Neural cell (in vitro differentiated cells): ENCODE data around the gene PLXNC1. TPM values are rescaled to one million over a fixed set of nuclear protein-coding genes. Genes with fewer than 3 reads are reported as not detected.

Source experiments
- H2AFZ ChIP-seq: fragments of 200-600, 300-800 bp; sonication (generic), shearing (Covaris generic); 2 replicates; pipeline ENCODE4 v1.6.0; 2014; ENCODE audit warnings: low read depth, mild to moderate bottlenecking, antibody characterized with exemption, low read length, moderate library complexity
- H3F3A ChIP-seq: fragments of 200-600 bp; shearing (Covaris generic); 2 replicates; pipeline ENCODE4 v1.6.1; 2016; ENCODE audit warnings: mild to moderate bottlenecking, moderate library complexity, mixed read lengths, antibody characterized with exemption, low read length; ENCODE audit not compliant: insufficient read depth, poor library complexity, severe bottlenecking
- H3K27ac ChIP-seq: fragments of 200-600, 300-800 bp; sonication (generic), shearing (Covaris generic); 2 replicates; pipeline ENCODE4 v1.5.1; 2014; ENCODE audit warnings: mild to moderate bottlenecking, low read length, moderate library complexity
- H3K27me3 ChIP-seq: fragments of 300-800, 200-600 bp; sonication (generic), shearing (Covaris generic); 2 replicates; pipeline ENCODE4 v1.6.0; 2014; ENCODE audit warnings: mild to moderate bottlenecking, low read depth, low read length, moderate library complexity; ENCODE audit not compliant: insufficient read depth
- H3K36me3 ChIP-seq: fragments of 300-800, 200-600 bp; sonication (generic), shearing (Covaris generic); 2 replicates; pipeline ENCODE4 v1.5.1; 2014; ENCODE audit warnings: mild to moderate bottlenecking, antibody characterized with exemption, low read length, moderate library complexity; ENCODE audit not compliant: insufficient read depth
- H3K4me2 ChIP-seq: fragments of 300-800, 200-600 bp; sonication (generic), shearing (Covaris generic); 2 replicates; pipeline ENCODE4 v1.6.0; 2014; ENCODE audit warnings: mild to moderate bottlenecking, low read length
- H3K4me3 ChIP-seq: fragments of 300-800, 200-600 bp; sonication (generic), shearing (Covaris generic); 2 replicates; pipeline ENCODE4 v1.5.1; 2014; ENCODE audit warnings: mild to moderate bottlenecking, low read length, moderate library complexity
- H3K79me2 ChIP-seq: fragments of 200-600 bp; shearing (Covaris generic); replicated peaks from 2 replicates; pipeline ENCODE4 v1.6.0; 2014; ENCODE audit warnings: mild to moderate bottlenecking, low read length, moderate library complexity; ENCODE audit not compliant: insufficient read depth
- H3K9ac ChIP-seq: fragments of 300-800, 200-600 bp; sonication (generic), shearing (Covaris generic); 2 replicates; pipeline ENCODE4 v1.6.1; 2016; ENCODE audit warnings: mild to moderate bottlenecking, low read length, mixed read lengths
- H3K9me2 ChIP-seq: fragments of 200-600 bp; shearing (Covaris generic); 2 replicates; pipeline ENCODE4 v1.6.1; 2016; ENCODE audit warnings: mild to moderate bottlenecking, low read length, mixed read lengths; ENCODE audit not compliant: insufficient read depth
- H3K9me3 ChIP-seq: fragments of 200-600, 300-800 bp; sonication (generic), shearing (Covaris generic); 2 replicates; pipeline ENCODE4 v1.6.1; 2016; ENCODE audit warnings: mild to moderate bottlenecking, mixed run types, low read length, moderate library complexity, mixed read lengths
- H4K20me1 ChIP-seq: fragments of 200-600 bp; shearing (Covaris generic); 2 replicates; pipeline ENCODE4 v1.6.1; 2016; ENCODE audit warnings: mild to moderate bottlenecking, mixed run types; ENCODE audit not compliant: insufficient read depth
- CTCF ChIP-seq: fragments of 450-650 bp; IDR thresholded peaks from 2 replicates; pipeline ENCODE4 v1.5.1; 2014; ENCODE audit warnings: antibody characterized with exemption, mild to moderate bottlenecking, moderate library complexity; ENCODE audit not compliant: poor library complexity, severe bottlenecking
- EP300 ChIP-seq: fragments of 450-650 bp; conservative IDR thresholded peaks from 2 replicates; pipeline ENCODE4 v1.6.1; 2014; ENCODE audit warnings: antibody characterized with exemption, mild to moderate bottlenecking, moderate library complexity; ENCODE audit not compliant: poor library complexity, severe bottlenecking
- EZH2 ChIP-seq: fragments of 200-600, 300-800 bp; shearing (Covaris generic), sonication (generic); IDR thresholded peaks from 2 replicates; pipeline ENCODE4 v1.6.1; 2014; ENCODE audit warnings: antibody characterized with exemption, low read length, borderline replicate concordance, mild to moderate bottlenecking; ENCODE audit not compliant: insufficient read depth, poor library complexity, severe bottlenecking
- MXI1 ChIP-seq: fragments of 450-650 bp; conservative IDR thresholded peaks from 2 replicates; pipeline ENCODE4 v1.6.1; 2014; ENCODE audit warnings: antibody characterized with exemption, mild to moderate bottlenecking; ENCODE audit not compliant: poor library complexity, severe bottlenecking
- POLR2AphosphoS5 ChIP-seq: IDR thresholded peaks from 2 replicates; pipeline ENCODE4 v1.6.1; 2012
- RAD21 ChIP-seq: fragments of 450-650 bp; conservative IDR thresholded peaks from 2 replicates; pipeline ENCODE4 v1.6.1; 2014; ENCODE audit warnings: antibody characterized with exemption, mild to moderate bottlenecking, moderate library complexity
- SMC3 ChIP-seq: fragments of 450-650 bp; conservative IDR thresholded peaks from 2 replicates; pipeline ENCODE4 v1.6.1; 2014; ENCODE audit warnings: antibody characterized with exemption, mild to moderate bottlenecking, moderate library complexity; ENCODE audit not compliant: poor library complexity
- TAF1 ChIP-seq: IDR thresholded peaks from 2 replicates; pipeline ENCODE4 v1.6.1; 2012; ENCODE audit warnings: low read depth
- polyA plus RNA-seq: library from polyadenylated mRNA; depleted of rRNA; stranded (reverse); fragments of >200 nt; gene quantifications from 2 replicates; pipeline ENCODE4 v1.2.3, GENCODE V29; 2014
- TF ChIP-seq, protein P1 (sequence below): IDR thresholded peaks from 2 replicates; pipeline ENCODE4 v1.6.1; 2012; ENCODE audit warnings: borderline replicate concordance

Gene PLXNC1
- polyA plus RNA-seq, 1 donor from 2014 or later: 76.3 TPM

GRCh38 chr12:94222351-94223084 is 74.1 kb downstream of the PLXNC1 start:
- no peak overlapping the region for H3K9ac ChIP-seq
- H3K27me3 ChIP-seq: no peaks in the 10 kb centered on the region
- H3K4me2 ChIP-seq: no peak overlapping the region
- no peaks in the 10 kb centered on the region for H3F3A ChIP-seq
- H3K79me2 ChIP-seq: no peaks in the 10 kb centered on the region
- H3K9me3 ChIP-seq: no peaks in the 10 kb centered on the region
- no peaks in the 10 kb centered on the region for H4K20me1 ChIP-seq
- TF ChIP-seq TAF1: no peak
- no peak for TF ChIP-seq RAD21
- H3K4me3 ChIP-seq: no peak overlapping the region
- no peak overlapping the region for H3K27ac ChIP-seq
- H2AFZ ChIP-seq: no peak overlapping the region
- H3K36me3 ChIP-seq: peaks cover 25% of the 10 kb centered on the region
- H3K9me2 ChIP-seq: no peaks in the 10 kb centered on the region

GRCh38 chr12:94223842-94224241 is 75.5 kb downstream of the PLXNC1 start:
- TF ChIP-seq CTCF (no peak), EZH2 (no peak), SMC3 (no peak), RAD21 (no peak), TAF1 (no peak), POLR2AphosphoS5 (no peak), MXI1 (no peak), EP300 (no peak)
- TF ChIP-seq, protein P1, sequence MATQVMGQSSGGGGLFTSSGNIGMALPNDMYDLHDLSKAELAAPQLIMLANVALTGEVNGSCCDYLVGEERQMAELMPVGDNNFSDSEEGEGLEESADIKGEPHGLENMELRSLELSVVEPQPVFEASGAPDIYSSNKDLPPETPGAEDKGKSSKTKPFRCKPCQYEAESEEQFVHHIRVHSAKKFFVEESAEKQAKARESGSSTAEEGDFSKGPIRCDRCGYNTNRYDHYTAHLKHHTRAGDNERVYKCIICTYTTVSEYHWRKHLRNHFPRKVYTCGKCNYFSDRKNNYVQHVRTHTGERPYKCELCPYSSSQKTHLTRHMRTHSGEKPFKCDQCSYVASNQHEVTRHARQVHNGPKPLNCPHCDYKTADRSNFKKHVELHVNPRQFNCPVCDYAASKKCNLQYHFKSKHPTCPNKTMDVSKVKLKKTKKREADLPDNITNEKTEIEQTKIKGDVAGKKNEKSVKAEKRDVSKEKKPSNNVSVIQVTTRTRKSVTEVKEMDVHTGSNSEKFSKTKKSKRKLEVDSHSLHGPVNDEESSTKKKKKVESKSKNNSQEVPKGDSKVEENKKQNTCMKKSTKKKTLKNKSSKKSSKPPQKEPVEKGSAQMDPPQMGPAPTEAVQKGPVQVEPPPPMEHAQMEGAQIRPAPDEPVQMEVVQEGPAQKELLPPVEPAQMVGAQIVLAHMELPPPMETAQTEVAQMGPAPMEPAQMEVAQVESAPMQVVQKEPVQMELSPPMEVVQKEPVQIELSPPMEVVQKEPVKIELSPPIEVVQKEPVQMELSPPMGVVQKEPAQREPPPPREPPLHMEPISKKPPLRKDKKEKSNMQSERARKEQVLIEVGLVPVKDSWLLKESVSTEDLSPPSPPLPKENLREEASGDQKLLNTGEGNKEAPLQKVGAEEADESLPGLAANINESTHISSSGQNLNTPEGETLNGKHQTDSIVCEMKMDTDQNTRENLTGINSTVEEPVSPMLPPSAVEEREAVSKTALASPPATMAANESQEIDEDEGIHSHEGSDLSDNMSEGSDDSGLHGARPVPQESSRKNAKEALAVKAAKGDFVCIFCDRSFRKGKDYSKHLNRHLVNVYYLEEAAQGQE: no peak
- no peaks in the 10 kb centered on the region for H3K27me3 ChIP-seq
- no peaks in the 10 kb centered on the region for H3K9me3 ChIP-seq

More at GRCh38 chr12:94223842-94224241, 75.5 kb downstream of the PLXNC1 start:
- Histone ChIP-seq H4K20me1 (no peaks in the 10 kb centered on the region), H3K79me2 (no peaks in the 10 kb centered on the region), H3K9ac (no peak overlapping the region), H3K36me3 (peaks cover 30% of the 10 kb centered on the region), H2AFZ (no peak overlapping the region), H3K27ac (no peak overlapping the region), H3K9me2 (no peaks in the 10 kb centered on the region), H3F3A (no peaks in the 10 kb centered on the region), H3K4me2 (no peak overlapping the region), H3K4me3 (no peak overlapping the region)
